Measurements from ENCODE around the gene LAIR1.
"Not testable (repeated sequence)": the region's sequence is repeated elsewhere in the genome, so short reads cannot be mapped to it uniquely, and the experiment has no call there.

The LAIR1 gene

GRCh38 chr19:54379187-54379678 lies 14.5 kb upstream of the LAIR1 start:
- no peak for TF ChIP-seq CTCF (IDR thresholded peaks at IDR 0.05; ENCODE audit: extremely low read depth, missing control alignments)

GRCh38 chr19:54376610-54377285 lies 12.0 kb upstream of the LAIR1 start:
- DNase-seq (ENCODE audit: low spot score): no peak
- TF ChIP-seq CTCF (IDR thresholded peaks at IDR 0.05; ENCODE audit: extremely low read depth, missing control alignments): no peak

More at GRCh38 chr19:54379187-54379678, 14.5 kb upstream of the LAIR1 start:
- DNase-seq (ENCODE audit: low spot score): no peak

DNA sequence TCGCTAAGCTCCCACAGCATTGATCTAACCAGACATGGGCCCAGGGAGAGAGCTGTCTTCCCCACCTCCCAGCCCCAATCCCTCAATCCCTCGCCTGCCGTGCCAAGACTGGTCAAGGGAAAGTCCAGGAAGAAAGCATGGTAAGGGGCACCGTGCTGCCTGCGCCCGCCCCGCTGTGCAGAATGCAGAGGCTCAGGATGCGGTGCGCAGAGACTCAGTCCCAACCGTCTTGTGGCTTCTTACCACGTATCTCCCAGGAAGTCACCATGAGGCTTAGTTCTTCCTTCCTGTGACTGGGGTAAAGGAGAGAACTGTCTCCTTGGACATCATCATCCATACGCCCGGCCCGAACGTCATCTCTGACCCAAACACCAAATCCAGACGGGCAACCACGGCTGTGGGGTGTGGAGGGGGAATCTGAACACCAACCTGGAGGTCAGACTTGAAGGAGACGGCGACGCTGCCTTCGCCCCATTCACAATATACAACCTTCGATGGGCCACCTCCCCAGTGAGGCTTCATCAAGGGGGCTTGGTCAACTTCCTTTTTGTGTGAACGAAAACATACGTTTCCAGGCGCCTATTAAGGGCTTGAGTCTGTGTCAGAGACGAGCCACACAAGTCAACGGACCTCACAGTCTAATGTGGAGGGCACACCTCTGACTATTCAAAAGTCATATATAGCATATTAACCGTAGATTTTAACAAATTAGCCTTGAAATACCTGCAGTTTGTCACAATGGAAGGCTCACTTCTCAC lies 10.6 kb upstream of the LAIR1 start:
- DNase-seq (ENCODE audit: low spot score): not testable (repeated sequence)

- TF ChIP-seq CTCF (IDR thresholded peaks at IDR 0.05; ENCODE audit: extremely low read depth, missing control alignments): no peak
- no peak for DNase-seq (ENCODE audit: low spot score)
Observed at GRCh38 chr19:54373781-54374631, 9.3 kb upstream of the LAIR1 start.

DNA sequence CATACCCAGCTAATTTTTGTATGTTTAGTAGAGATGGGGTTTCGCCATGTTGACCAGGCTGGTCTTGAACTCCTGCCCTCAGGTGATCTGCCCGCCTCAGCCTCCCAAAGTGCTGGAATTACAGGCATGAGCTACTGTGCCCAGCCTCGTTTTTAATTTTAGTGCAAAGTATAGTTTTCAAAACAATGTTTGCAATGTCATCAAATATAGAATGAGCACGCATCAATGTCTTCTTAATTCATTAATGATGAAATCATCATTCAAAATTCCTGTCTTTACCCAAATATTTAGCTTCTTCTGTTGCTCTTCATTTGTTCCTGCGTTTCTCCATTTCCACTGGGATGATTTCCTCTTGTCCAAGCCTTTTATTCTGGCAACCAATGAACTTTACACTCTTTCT lies 6.7 kb upstream of the LAIR1 start:
- not testable (repeated sequence) for DNase-seq (ENCODE audit: low spot score)

- DNase-seq (ENCODE audit: low spot score): not testable (repeated sequence)
Observed at GRCh38 chr19:54370434-54370796, 5.7 kb upstream of the LAIR1 start.

DNA sequence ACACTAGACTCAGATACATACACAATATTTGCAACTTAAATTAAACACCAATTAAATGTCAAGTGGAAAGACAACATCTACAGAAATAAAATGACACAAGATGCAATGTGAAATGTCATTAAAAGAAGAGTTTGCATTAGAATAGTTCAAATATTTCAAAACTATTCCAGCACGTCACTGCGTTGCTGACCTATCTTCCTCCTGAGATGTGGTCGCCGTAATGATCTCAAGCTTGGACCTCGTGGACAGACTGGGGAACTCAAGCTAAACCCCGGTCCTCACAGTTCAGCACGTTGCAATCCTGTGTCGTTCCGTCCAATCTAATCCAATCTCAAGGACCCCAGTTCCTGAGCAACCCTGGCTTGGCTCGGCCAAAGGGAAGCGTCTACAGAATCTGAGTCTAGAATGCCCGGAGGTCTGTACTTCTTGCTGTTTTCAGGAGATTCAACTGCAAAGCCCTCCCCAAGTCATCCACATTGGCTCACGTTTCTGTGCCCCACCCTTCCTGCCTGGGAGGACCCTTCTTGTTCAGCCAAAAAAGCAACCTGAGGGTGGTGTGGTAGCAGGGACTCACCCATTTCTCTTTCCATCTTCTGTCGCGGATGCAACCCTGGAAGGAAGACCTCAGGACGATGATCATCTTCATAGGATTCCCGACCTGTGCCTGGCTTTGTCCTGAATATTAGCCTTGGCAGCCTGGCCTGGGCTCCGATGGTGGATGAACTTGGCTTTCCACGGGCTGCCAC lies 5.1 kb upstream of the LAIR1 start:
- DNase-seq (ENCODE audit: low spot score): not testable (repeated sequence)

- no peak for TF ChIP-seq CTCF (IDR thresholded peaks at IDR 0.05; ENCODE audit: extremely low read depth, missing control alignments)
- no peak for DNase-seq (ENCODE audit: low spot score)
Observed at GRCh38 chr19:54369082-54369687, 4.5 kb upstream of the LAIR1 start.

- DNase-seq (ENCODE audit: low spot score): no peak
- no peak for TF ChIP-seq CTCF (IDR thresholded peaks at IDR 0.05; ENCODE audit: extremely low read depth, missing control alignments)
Observed at GRCh38 chr19:54366811-54367210, 2.1 kb upstream of the LAIR1 start.

DNA sequence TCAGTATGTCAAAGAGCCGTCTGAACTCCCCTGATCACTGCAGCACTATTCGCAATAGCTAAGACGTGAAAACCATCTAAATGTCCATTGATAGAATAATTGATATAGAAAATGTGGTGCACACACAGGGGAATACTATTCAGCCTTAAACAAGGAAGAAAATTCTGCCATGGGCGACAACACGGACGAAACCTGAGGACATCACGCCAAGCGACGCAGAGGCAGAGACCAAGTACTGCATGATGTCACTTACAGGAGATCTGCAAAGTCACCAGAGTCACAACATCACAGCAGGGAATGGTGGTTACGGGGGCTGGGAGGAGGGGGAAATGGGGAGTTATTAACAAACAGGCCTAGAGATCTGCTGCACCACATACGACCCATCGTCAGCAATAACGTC lies 1.1 kb upstream of the LAIR1 start:
- not testable (repeated sequence) for DNase-seq (ENCODE audit: low spot score)

DNA sequence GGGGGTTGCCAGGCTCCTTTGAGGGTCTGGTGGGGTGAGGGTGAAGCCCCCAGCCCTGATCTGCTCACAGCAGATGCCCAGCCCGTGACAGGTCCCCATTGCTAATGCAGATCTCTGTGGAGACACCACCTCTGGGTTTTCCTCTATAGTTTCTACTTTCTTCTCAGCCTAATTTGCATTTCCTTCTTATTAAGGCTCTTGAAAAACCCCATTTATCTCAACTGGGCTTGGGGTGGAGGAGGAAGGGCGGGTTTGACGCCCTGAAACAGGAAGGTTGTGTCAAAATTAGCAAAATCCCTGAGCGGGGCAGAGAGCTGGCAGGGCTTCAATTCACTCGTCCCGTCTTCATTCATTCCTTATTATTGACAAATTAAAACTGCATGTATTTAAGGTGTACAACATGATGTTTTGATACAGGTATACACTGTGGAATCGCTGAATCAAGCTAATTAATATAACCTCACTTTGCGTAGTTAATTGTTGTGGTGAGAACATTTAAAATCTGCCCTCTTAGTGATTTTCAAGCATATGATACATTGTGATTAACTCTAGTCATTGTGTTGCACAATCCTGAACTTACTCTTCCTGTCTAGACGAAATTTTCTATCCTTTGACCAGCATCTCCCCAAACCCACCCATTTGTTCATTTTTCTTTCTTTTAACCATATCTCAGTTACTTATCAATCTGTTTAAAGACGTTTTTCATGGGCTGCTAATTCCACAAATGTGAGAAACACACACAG lies 2.9 kb downstream of the LAIR1 start:
- DNase-seq (ENCODE audit: low spot score): not testable (repeated sequence)

All from GM20000 (cell line).